PC-9 (cell line): ENCODE data around the gene SLC8A1. TPM values are rescaled to one million over a fixed set of nuclear protein-coding genes. Genes with fewer than 3 reads are reported as not detected.

Experiments
- BruUV-seq: library from RNA; stranded (reverse); fragments of 400-500 nt; replicated peaks from 2 replicates; lab custom pipeline; 2021; lab: Mats Ljungman, UMichigan
- CTCF ChIA-PET: fragments of 300-600 bp; sonication (Branson Sonifier 250); formaldehyde crosslinking; loops from one replicate; lab custom pipeline; 2022; ENCODE audit warnings: antibody characterized with exemption; lab: Charles Lee
- POLR2A ChIA-PET: fragments of 300-600 bp; sonication (Branson Sonifier 250); formaldehyde crosslinking; loops from one replicate; lab custom pipeline; 2022; ENCODE audit warnings: antibody characterized with exemption; ENCODE audit not compliant: unreplicated experiment; lab: Charles Lee
- DNase-seq, 2 experiments: peaks; one replicate each; pipeline versions ENCODE4 v3.0.0 to v3.0.0-alpha.2; 2015 to 2022; ENCODE audit warnings: mixed read lengths in 1 of 2
- H2AFZ ChIP-seq: fragments of 200-600 bp; sonication (generic); 2 replicates; pipeline ENCODE4 v1.8.1; 2017; ENCODE audit warnings: antibody characterized with exemption
- H3F3A ChIP-seq: fragments of 200-600 bp; sonication (generic); 2 replicates; pipeline ENCODE4 v1.8.1; 2017; ENCODE audit warnings: antibody characterized with exemption, mild to moderate bottlenecking, low read depth; ENCODE audit not compliant: insufficient read depth
- H3K27ac ChIP-seq: fragments of 200-600 bp; sonication (generic); 2 replicates; pipeline ENCODE4 v1.6.1; 2016; ENCODE audit warnings: mixed run types
- H3K27me3 ChIP-seq: fragments of 200-600 bp; sonication (generic); 2 replicates; pipeline ENCODE4 v1.6.1; 2016; ENCODE audit warnings: low read depth, mixed run types; ENCODE audit not compliant: insufficient read depth
- H3K36me3 ChIP-seq: fragments of 200-600 bp; sonication (generic); 2 replicates; pipeline ENCODE4 v1.6.1; 2016; ENCODE audit warnings: low read depth, mixed run types
- H3K4me1 ChIP-seq: fragments of 200-600 bp; sonication (generic); replicated peaks from 2 replicates; pipeline ENCODE4 v1.6.1; 2016; ENCODE audit warnings: mixed run types; ENCODE audit not compliant: insufficient read depth
- H3K4me2 ChIP-seq: fragments of 200-600 bp; sonication (generic); 2 replicates; pipeline ENCODE4 v1.6.1; 2017; ENCODE audit warnings: mixed run types
- H3K4me3 ChIP-seq: fragments of 200-600 bp; sonication (generic); 2 replicates; pipeline ENCODE4 v1.6.1; 2016; ENCODE audit warnings: mixed run types
- H3K79me2 ChIP-seq: fragments of 200-600 bp; sonication (generic); 2 replicates; pipeline ENCODE4 v1.6.1; 2017; ENCODE audit warnings: low read depth, mixed run types
- H3K9me2 ChIP-seq: fragments of 200-600 bp; sonication (generic); 2 replicates; pipeline ENCODE4 v1.8.1; 2017; ENCODE audit warnings: mild to moderate bottlenecking; ENCODE audit not compliant: insufficient read depth
- H3K9me3 ChIP-seq: fragments of 200-600 bp; sonication (generic); 2 replicates; pipeline ENCODE4 v1.8.1; 2016; ENCODE audit warnings: low read depth; ENCODE audit not compliant: insufficient read depth
- H4K20me1 ChIP-seq: fragments of 200-600 bp; sonication (generic); 2 replicates; pipeline ENCODE4 v1.8.1; 2017; ENCODE audit not compliant: insufficient read depth
- CTCF ChIP-seq: fragments of 200-600 bp; sonication (generic); conservative IDR thresholded peaks from 2 replicates; pipeline ENCODE4 v1.6.1; 2017; ENCODE audit warnings: mixed run types, antibody characterized with exemption, mild to moderate bottlenecking, moderate library complexity
- EZH2 ChIP-seq: fragments of 200-600 bp; sonication (generic); IDR thresholded peaks from 2 replicates; pipeline ENCODE4 v1.8.0; 2017; ENCODE audit warnings: antibody characterized with exemption, low read depth
- intact Hi-C: fragments of 100-400 bp; cut with micrococcal nuclease; formaldehyde crosslinking; loops from one replicate; pipeline ENCODE4 v1.10.0; 2022; ENCODE audit not compliant: unreplicated experiment
- total RNA-seq: library from RNA; stranded (reverse); gene quantifications from 2 replicates; pipeline ENCODE4 v1.2.3, GENCODE V29; 2021

The SLC8A1 gene
- total RNA-seq, 1 experiment from 2014 or later: 13.5 TPM

GRCh38 chr2:40219141-40219540, 232.7 kb downstream of the SLC8A1 start:
- no peaks in the 10 kb centered on the region for H3F3A ChIP-seq
- no peaks in the 10 kb centered on the region for H3K79me2 ChIP-seq
- ChIA-PET CTCF (interaction anchor here (0.7 kb wide), 1 partner anchor 543 kb away, joined by 3 read pairs; no protein-coding TSS in a partner anchor), POLR2A (no interaction called here)
- H3K4me1 ChIP-seq: no peaks in the 10 kb centered on the region
- no peaks in the 10 kb centered on the region for H3K27me3 ChIP-seq
- intact Hi-C loops: no loop called here
- no peak overlapping the region for H2AFZ ChIP-seq
- H3K4me3 ChIP-seq: no peak overlapping the region
- no TSS peak for BruUV-seq
- no peaks in the 10 kb centered on the region for H3K9me2 ChIP-seq
- H4K20me1 ChIP-seq: no peaks in the 10 kb centered on the region
- no peak overlapping the region for H3K27ac ChIP-seq
- H3K9me3 ChIP-seq: no peaks in the 10 kb centered on the region
- TF ChIP-seq EZH2: no peak
- no peak for TF ChIP-seq CTCF
- H3K4me2 ChIP-seq: no peak overlapping the region
- H3K36me3 ChIP-seq: no peaks in the 10 kb centered on the region
- no peak for DNase-seq

GRCh38 chr2:40218679-40219078, 233.2 kb downstream of the SLC8A1 start:
- no peak overlapping the region for H3K27ac ChIP-seq
- DNase-seq: peak in 1 of 2 experiments; percentile 29
- H3K27me3 ChIP-seq: no peaks in the 10 kb centered on the region
- H3K9me2 ChIP-seq: no peaks in the 10 kb centered on the region
- H2AFZ ChIP-seq: no peak overlapping the region
- H3K36me3 ChIP-seq: no peaks in the 10 kb centered on the region
- POLR2A ChIA-PET: no interaction called here
- CTCF ChIA-PET: interaction anchor here (0.7 kb wide), 1 partner anchor 544 kb away, joined by 3 read pairs; no protein-coding TSS in a partner anchor
- H3K9me3 ChIP-seq: no peaks in the 10 kb centered on the region
- H3K4me3 ChIP-seq: no peak overlapping the region
- no peaks in the 10 kb centered on the region for H3K79me2 ChIP-seq
- no peaks in the 10 kb centered on the region for H3K4me1 ChIP-seq
- intact Hi-C loops: no loop called here
- H3F3A ChIP-seq: no peaks in the 10 kb centered on the region
- BruUV-seq: no TSS peak
- no peak overlapping the region for H3K4me2 ChIP-seq
- TF ChIP-seq CTCF: no peak
- no peak for TF ChIP-seq EZH2
- H4K20me1 ChIP-seq: no peaks in the 10 kb centered on the region

GRCh38 chr2:40213619-40214018, 238.3 kb downstream of the SLC8A1 start:
- Histone ChIP-seq H3K4me1 (no peaks in the 10 kb centered on the region), H3K9me3 (no peaks in the 10 kb centered on the region), H3K4me2 (no peak overlapping the region), H3K9me2 (no peaks in the 10 kb centered on the region), H3F3A (no peaks in the 10 kb centered on the region), H2AFZ (no peak overlapping the region), H4K20me1 (no peaks in the 10 kb centered on the region), H3K79me2 (no peaks in the 10 kb centered on the region), H3K4me3 (no peak overlapping the region), H3K27ac (no peak overlapping the region), H3K36me3 (no peaks in the 10 kb centered on the region), H3K27me3 (no peaks in the 10 kb centered on the region)
- BruUV-seq: no TSS peak
- intact Hi-C loops: no loop called here
- ChIA-PET CTCF (interaction anchor here (1.0 kb wide), 1 partner anchor 32 kb away, joined by 3 read pairs; no protein-coding TSS in a partner anchor), POLR2A (no interaction called here)
- DNase-seq: no peak
- TF ChIP-seq EZH2: no peak
- no peak for TF ChIP-seq CTCF
